Measurements from ENCODE around the gene CRYGB.

CRYGB gene

GRCh38 chr2:208179028-208179609 lies 33.2 kb upstream of the CRYGB start:
- Histone ChIP-seq H3K4me3 (ENCODE audit: low read depth, low read length) (no peak overlapping the region), H3K36me3 (no peaks in the 10 kb centered on the region), H3K27me3 (ENCODE audit: insufficient read depth, low read depth, severe bottlenecking) (no peaks in the 10 kb centered on the region), H3K9me3 (ENCODE audit: severe bottlenecking) (no peaks in the 10 kb centered on the region), H3K27ac (no peak overlapping the region)
- TF ChIP-seq, protein P1, sequence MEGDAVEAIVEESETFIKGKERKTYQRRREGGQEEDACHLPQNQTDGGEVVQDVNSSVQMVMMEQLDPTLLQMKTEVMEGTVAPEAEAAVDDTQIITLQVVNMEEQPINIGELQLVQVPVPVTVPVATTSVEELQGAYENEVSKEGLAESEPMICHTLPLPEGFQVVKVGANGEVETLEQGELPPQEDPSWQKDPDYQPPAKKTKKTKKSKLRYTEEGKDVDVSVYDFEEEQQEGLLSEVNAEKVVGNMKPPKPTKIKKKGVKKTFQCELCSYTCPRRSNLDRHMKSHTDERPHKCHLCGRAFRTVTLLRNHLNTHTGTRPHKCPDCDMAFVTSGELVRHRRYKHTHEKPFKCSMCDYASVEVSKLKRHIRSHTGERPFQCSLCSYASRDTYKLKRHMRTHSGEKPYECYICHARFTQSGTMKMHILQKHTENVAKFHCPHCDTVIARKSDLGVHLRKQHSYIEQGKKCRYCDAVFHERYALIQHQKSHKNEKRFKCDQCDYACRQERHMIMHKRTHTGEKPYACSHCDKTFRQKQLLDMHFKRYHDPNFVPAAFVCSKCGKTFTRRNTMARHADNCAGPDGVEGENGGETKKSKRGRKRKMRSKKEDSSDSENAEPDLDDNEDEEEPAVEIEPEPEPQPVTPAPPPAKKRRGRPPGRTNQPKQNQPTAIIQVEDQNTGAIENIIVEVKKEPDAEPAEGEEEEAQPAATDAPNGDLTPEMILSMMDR (IDR thresholded peaks at IDR 0.05; ENCODE audit: low read depth, low read length), result 0 out of 2 replicates have a peak, but pooled peaks have one; percentile 9
- no peak for DNase-seq

DNA sequence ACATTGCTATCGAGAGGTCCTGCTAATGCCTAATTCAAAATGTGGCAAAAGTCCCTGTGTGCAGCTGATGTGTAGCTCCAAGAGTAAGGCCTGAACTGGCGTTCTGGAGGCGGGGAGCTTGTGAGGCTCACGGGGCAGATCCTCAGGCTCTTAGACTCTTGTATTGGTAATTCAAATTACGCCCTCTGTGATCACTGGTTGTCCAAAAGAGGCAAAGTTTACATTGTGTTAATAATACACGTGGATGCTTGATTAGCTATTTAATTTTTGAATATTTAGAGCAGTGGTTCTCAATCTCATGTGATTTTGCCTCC lies 29.8 kb upstream of the CRYGB start:
- H3K27me3 ChIP-seq (ENCODE audit: insufficient read depth, low read depth, severe bottlenecking), result no peaks in the 10 kb centered on the region
- H3K4me3 ChIP-seq (ENCODE audit: low read depth, low read length), result peak overlapping the region; percentile 14; the same call in 1 of the 2 replicates
- H3K9me3 ChIP-seq (ENCODE audit: severe bottlenecking), result no peaks in the 10 kb centered on the region
- DNase-seq, result no peak
- TF ChIP-seq, protein P1 (IDR thresholded peaks at IDR 0.05; ENCODE audit: low read depth, low read length), result no peak
- H3K27ac ChIP-seq, result no peak overlapping the region
- no peaks in the 10 kb centered on the region for H3K36me3 ChIP-seq

DNA sequence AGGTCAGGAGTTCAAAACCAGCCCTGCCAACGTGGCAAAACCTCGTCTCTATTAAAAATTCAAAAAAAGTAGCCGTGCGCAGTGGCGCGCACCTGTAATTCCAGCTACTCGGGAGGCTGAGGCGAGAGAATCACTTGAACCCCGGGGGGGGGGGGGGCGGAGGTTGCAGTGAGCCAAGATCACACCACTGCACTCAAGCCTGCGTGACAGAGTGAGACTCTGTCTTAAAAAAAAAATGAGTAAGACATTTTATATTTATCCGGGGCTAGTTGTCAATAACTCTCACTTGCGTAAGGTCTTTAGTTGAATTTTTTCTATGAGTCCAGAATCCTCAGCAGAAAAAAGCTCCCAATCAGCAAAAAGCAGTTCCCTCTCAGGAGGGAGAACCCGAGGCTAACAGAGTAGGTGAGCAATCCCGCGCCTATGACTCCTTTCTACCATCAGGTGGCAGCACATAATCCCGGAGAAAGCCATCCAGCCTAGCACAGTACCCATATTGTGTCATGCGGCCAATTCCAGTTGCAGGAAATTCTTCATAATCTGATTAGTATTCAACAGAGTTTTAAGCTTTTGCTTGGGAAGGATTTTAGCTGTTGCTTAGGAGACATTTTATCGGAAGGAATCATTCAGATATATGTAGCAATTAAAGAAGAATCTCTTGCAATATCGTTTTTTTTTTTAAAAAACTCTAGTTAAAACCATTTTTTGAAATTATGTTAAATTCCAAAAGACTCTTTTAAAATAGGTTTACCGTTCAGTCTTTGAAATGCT lies 29.3 kb upstream of the CRYGB start:
- TF ChIP-seq, protein P1 (IDR thresholded peaks at IDR 0.05; ENCODE audit: low read depth, low read length), result peak; percentile 88
- Histone ChIP-seq H3K27ac (no peak overlapping the region), H3K9me3 (ENCODE audit: severe bottlenecking) (no peaks in the 10 kb centered on the region), H3K4me3 (ENCODE audit: low read depth, low read length) (peak overlapping the region; percentile 14; the same call in 1 of the 2 replicates), H3K27me3 (ENCODE audit: insufficient read depth, low read depth, severe bottlenecking) (no peaks in the 10 kb centered on the region), H3K36me3 (no peaks in the 10 kb centered on the region)
- DNase-seq, result peak; percentile 86

DNA sequence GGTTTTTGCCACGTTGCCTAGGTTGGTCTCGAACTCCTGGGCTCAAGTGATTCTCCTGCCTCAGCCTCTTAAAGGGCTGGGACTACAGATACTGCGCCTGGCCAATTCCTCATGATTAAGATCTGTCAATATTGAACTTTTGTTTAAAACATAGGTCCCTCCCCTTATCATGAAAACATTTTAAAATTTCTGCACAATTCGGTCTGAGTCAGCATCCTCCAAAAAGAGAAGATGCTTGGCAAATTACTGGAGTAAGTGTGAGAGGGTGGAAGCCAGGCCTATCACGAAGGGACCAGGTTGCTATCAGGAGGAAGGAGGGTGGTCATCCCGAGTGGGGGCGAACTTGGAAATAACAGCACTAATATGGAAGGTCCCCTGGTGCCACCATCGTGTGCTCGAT lies 28.2 kb upstream of the CRYGB start:
- Histone ChIP-seq H3K27me3 (ENCODE audit: insufficient read depth, low read depth, severe bottlenecking) (no peaks in the 10 kb centered on the region), H3K9me3 (ENCODE audit: severe bottlenecking) (no peaks in the 10 kb centered on the region), H3K4me3 (ENCODE audit: low read depth, low read length) (no peak overlapping the region), H3K36me3 (no peaks in the 10 kb centered on the region), H3K27ac (no peak overlapping the region)
- TF ChIP-seq, protein P1 (IDR thresholded peaks at IDR 0.05; ENCODE audit: low read depth, low read length), result no peak
- no peak for DNase-seq

GRCh38 chr2:208172125-208172524 lies 26.2 kb upstream of the CRYGB start:
- H3K4me3 ChIP-seq (ENCODE audit: low read depth, low read length), result no peak overlapping the region
- TF ChIP-seq, protein P1 (IDR thresholded peaks at IDR 0.05; ENCODE audit: low read depth, low read length), result no peak
- no peak for DNase-seq
- H3K9me3 ChIP-seq (ENCODE audit: severe bottlenecking), result no peaks in the 10 kb centered on the region
- H3K27me3 ChIP-seq (ENCODE audit: insufficient read depth, low read depth, severe bottlenecking), result no peaks in the 10 kb centered on the region
- no peaks in the 10 kb centered on the region for H3K36me3 ChIP-seq
- no peak overlapping the region for H3K27ac ChIP-seq

Data from WERI-Rb-1 (cell line).